GM19468 (cell line): Measurements from ENCODE around the gene TMEM208.

Source experiments
- ATAC-seq: cut with Tn5 transposase; IDR thresholded peaks from one replicate; pipeline ENCODE4 v1.9.1; 2021; ENCODE audit warnings: mild to moderate bottlenecking, moderate library complexity, moderate number of reproducible peaks; ENCODE audit not compliant: unreplicated experiment; ENCODE audit errors: extremely low read depth

TMEM208 gene

GRCh38 chr16:67233596-67233995 lies 6.7 kb downstream of the TMEM208 start:
- no peak for ATAC-seq

GRCh38 chr16:67234180-67234597 lies 7.3 kb downstream of the TMEM208 start:
- no peak for ATAC-seq

- no peak for ATAC-seq
Observed at GRCh38 chr16:67235816-67236562, 9.1 kb downstream of the TMEM208 start.

GRCh38 chr16:67236563-67237395 lies 9.8 kb downstream of the TMEM208 start:
- ATAC-seq = no peak

- no peak for ATAC-seq
Observed at GRCh38 chr16:67237396-67238277, 10.7 kb downstream of the TMEM208 start.

GRCh38 chr16:67238278-67238575 lies 11.3 kb downstream of the TMEM208 start:
- no peak for ATAC-seq

GRCh38 chr16:67238806-67239470 lies 12.0 kb downstream of the TMEM208 start:
- ATAC-seq = no peak

- no peak for ATAC-seq
Observed at GRCh38 chr16:67240506-67240905, 13.6 kb downstream of the TMEM208 start.

- ATAC-seq = no peak
Observed at GRCh38 chr16:67241008-67241900, 14.3 kb downstream of the TMEM208 start.

- no peak for ATAC-seq
Observed at GRCh38 chr16:67242138-67242730, 15.3 kb downstream of the TMEM208 start.

GRCh38 chr16:67243481-67243880 lies 16.6 kb downstream of the TMEM208 start:
- no peak for ATAC-seq

GRCh38 chr16:67244387-67245185 lies 17.7 kb downstream of the TMEM208 start:
- no peak for ATAC-seq

- no peak for ATAC-seq
Observed at GRCh38 chr16:67245186-67245585, 18.3 kb downstream of the TMEM208 start.

- ATAC-seq = no peak
Observed at GRCh38 chr16:67245674-67246080, 18.7 kb downstream of the TMEM208 start.

- ATAC-seq = no peak
Observed at GRCh38 chr16:67246081-67246755, 19.3 kb downstream of the TMEM208 start.

- no peak for ATAC-seq
Observed at GRCh38 chr16:67246756-67247191, 19.8 kb downstream of the TMEM208 start.
